Testis (tissue), 3 donors: ENCODE measurements around the gene SH3GL3. TPM values are rescaled to one million over a fixed set of nuclear protein-coding genes. Genes with fewer than 3 reads are reported as not detected.
A peak's percentile ranks its signal among the peaks of the same experiment; 100 is the strongest.

Experiments
- DNase-seq: peaks from one replicate; pipeline ENCODE4 v3.0.0-alpha.2; 2019
- H3K27ac ChIP-seq, 2 donors: fragments of 200-600 bp; sonication (generic); one replicate each; pipeline ENCODE4 v1.5.1; 2019
- H3K27me3 ChIP-seq: fragments of 200-600 bp; sonication (generic); one replicate; pipeline ENCODE4 v1.5.1; 2019
- H3K36me3 ChIP-seq: fragments of 200-600 bp; sonication (generic); one replicate; pipeline ENCODE4 v1.5.1; 2017; ENCODE audit warnings: low read depth; ENCODE audit errors: missing control alignments
- H3K4me1 ChIP-seq: fragments of 200-600 bp; sonication (generic); one replicate; pipeline ENCODE4 v1.5.1; 2019
- H3K4me3 ChIP-seq, 2 donors: fragments of 200-600 bp; sonication (generic); one replicate each; pipeline ENCODE4 v1.5.1; 2017 to 2019
- H3K9me3 ChIP-seq: fragments of 200-600 bp; sonication (generic); one replicate; pipeline ENCODE4 v1.5.1; 2017
- POLR2A ChIP-seq: fragments of 450-650 bp; IDR thresholded peaks from one replicate; pipeline ENCODE4 v1.6.1; 2017; ENCODE audit warnings: antibody characterized with exemption, mild to moderate bottlenecking, moderate library complexity
- WGBS, 2 donors: methylation state at CpG; one replicate each; pipeline ENCODE4 v1.1.5; 2018; 5-methylcytosine and 5-hydroxymethylcytosine counted together
- intact Hi-C: fragments of 100-400 bp; cut with DNase I; formaldehyde crosslinking; loops from one replicate; pipeline ENCODE4 v1.15.1; 2023; ENCODE audit warnings: low total_unique reads
- polyA plus RNA-seq: library from polyadenylated mRNA; stranded (reverse); fragments of 350-450 nt; fragmentation: Illumina TruSeq; extraction: RNeasy Lipid Tissue Mini Kit (QIAGEN cat#74804); gene quantifications from one replicate; pipeline ENCODE4 v1.2.3, GENCODE V29; 2014; ENCODE audit warnings: low read depth, low replicate concordance; ENCODE audit not compliant: insufficient read depth
- total RNA-seq, 2 donors: library from RNA; depleted of rRNA; stranded (reverse); fragments of >200 nt; gene quantifications; one replicate each; pipeline ENCODE4 v1.2.3, GENCODE V29; 2016
- TF ChIP-seq, protein P1 (sequence below), 3 experiments: fragments of 450-650 bp in 2 of 3; fragments of 200-600 bp in 1 of 3; sonication (generic) in 1 of 3; IDR thresholded peaks; one replicate each; pipeline ENCODE4 v1.5.1; 2016 to 2019; ENCODE audit warnings: antibody characterized with exemption in 3 of 3, mild to moderate bottlenecking in 2 of 3, moderate library complexity in 1 of 3

The SH3GL3 gene
- total and polyA plus RNA-seq, 3 donors from 2014 or later = 36.3 to 135 (median 112) TPM

- no peak for TF ChIP-seq POLR2A
- TF ChIP-seq, protein P1, sequence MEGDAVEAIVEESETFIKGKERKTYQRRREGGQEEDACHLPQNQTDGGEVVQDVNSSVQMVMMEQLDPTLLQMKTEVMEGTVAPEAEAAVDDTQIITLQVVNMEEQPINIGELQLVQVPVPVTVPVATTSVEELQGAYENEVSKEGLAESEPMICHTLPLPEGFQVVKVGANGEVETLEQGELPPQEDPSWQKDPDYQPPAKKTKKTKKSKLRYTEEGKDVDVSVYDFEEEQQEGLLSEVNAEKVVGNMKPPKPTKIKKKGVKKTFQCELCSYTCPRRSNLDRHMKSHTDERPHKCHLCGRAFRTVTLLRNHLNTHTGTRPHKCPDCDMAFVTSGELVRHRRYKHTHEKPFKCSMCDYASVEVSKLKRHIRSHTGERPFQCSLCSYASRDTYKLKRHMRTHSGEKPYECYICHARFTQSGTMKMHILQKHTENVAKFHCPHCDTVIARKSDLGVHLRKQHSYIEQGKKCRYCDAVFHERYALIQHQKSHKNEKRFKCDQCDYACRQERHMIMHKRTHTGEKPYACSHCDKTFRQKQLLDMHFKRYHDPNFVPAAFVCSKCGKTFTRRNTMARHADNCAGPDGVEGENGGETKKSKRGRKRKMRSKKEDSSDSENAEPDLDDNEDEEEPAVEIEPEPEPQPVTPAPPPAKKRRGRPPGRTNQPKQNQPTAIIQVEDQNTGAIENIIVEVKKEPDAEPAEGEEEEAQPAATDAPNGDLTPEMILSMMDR (IDR thresholded peaks at IDR 0.05) = no peak
- Histone ChIP-seq H3K27ac (no peak overlapping the region), H3K4me3 (no peak overlapping the region), H3K27me3 (no peaks in the 10 kb centered on the region), H3K4me1 (no peaks in the 10 kb centered on the region), H3K36me3 (no peaks in the 10 kb centered on the region), H3K9me3 (no peaks in the 10 kb centered on the region)
- DNase-seq = no peak
- WGBS, 2 donors = 92 to 94% methylated on average over 10 of the region's 10 CpGs
- intact Hi-C loops = no loop called here
Measured at GRCh38 chr15:83656943-83657528, 209.9 kb downstream of the SH3GL3 start.

DNA sequence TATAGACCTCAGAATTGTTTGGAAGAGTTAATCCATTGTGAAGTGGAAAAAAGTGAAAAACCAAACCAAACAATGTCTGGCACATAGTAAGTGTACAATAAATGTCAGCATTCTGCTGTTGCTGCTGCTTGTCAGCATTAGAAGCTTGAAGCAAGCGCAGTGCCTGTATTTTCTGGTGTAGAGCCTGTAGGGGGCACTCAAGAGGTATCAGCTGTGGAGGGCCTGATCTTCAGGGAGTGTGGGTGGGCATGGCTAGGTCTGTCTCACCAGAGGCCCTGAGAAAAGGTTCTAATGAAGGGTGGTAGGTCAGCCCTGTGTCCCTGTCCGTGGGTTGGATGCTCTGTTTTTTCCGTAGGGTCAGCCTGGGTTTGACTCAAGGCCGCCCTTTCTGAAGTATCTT is 210.4 kb downstream of the SH3GL3 start:
- no peak for DNase-seq
- no peak overlapping the region for H3K27ac ChIP-seq
- H3K27me3 ChIP-seq = no peaks in the 10 kb centered on the region
- TF ChIP-seq, protein P1 (IDR thresholded peaks at IDR 0.05) = no peak
- no peak for TF ChIP-seq POLR2A
- H3K9me3 ChIP-seq = no peaks in the 10 kb centered on the region
- H3K36me3 ChIP-seq = no peaks in the 10 kb centered on the region
- WGBS, 2 donors = 77 to 88% methylated on average over 4 of the region's 4 CpGs
- H3K4me1 ChIP-seq = no peaks in the 10 kb centered on the region
- intact Hi-C loops = no loop called here
- no peak overlapping the region for H3K4me3 ChIP-seq

DNA sequence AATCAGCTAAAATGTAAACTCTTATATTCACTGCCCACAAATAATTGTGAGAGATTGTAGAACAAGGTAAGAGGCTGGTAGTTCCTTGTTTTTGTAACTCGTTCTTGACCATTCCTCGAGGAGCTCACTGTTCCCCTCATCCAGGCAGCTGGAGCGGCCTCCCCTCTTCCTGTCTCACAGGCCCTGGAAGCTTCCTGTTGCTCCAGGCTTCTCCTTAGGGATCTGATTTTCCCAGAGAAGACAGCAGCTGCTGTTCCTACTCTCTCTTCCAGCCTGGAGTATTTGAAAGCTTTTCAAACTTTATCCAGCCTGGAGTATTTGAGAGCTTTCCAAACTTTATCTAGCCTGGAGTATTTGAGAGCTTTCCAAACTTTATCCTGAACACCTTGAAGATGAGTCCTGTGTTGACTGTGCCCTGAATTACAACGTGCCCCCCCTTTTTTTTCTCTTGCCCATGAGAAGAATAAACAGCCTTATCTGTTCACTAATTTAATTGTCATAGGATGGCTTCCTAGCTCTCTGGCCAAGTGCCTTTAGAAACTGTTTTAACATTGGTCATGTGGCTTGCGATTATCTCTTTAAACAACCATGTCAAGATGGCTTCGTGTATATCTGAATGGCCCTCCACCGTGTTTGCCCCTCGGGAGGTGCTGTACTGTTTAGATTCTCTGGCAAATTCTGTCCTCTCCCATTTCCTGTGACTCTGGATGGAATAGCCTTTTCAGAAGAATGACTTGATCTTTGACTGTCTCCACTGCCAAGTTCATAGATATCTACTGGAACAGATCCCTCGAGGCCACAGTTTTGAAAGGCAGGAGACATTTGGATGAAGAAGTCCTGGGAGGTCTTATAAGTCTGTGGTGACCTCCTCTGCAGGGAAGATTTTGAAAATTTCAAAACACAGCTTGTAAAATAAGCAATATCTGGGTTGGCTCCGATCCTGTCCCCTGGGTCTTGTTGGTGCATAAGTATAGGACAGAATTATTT is 211.6 kb downstream of the SH3GL3 start:
- peak; percentile 72 for DNase-seq
- WGBS, 2 donors = 51% methylated on average over 10 of the region's 10 CpGs
- no peak overlapping the region for H3K27ac ChIP-seq
- H3K9me3 ChIP-seq = no peaks in the 10 kb centered on the region
- H3K27me3 ChIP-seq = no peaks in the 10 kb centered on the region
- H3K36me3 ChIP-seq = no peaks in the 10 kb centered on the region
- no peaks in the 10 kb centered on the region for H3K4me1 ChIP-seq
- H3K4me3 ChIP-seq = no peak overlapping the region
- intact Hi-C loops = no loop called here
- TF ChIP-seq, protein P1 (IDR thresholded peaks at IDR 0.05) = no peak
- no peak for TF ChIP-seq POLR2A

GRCh38 chr15:83659417-83659812 is 212.3 kb downstream of the SH3GL3 start:
- Histone ChIP-seq H3K9me3 (no peaks in the 10 kb centered on the region), H3K27me3 (no peaks in the 10 kb centered on the region), H3K27ac (no peak overlapping the region), H3K4me3 (no peak overlapping the region), H3K36me3 (no peaks in the 10 kb centered on the region), H3K4me1 (no peaks in the 10 kb centered on the region)
- 67 to 68% methylated on average over 1 of the region's 1 CpG for WGBS, 2 donors
- no peak for DNase-seq
- no peak for TF ChIP-seq POLR2A
- TF ChIP-seq, protein P1 (IDR thresholded peaks at IDR 0.05) = no peak
- intact Hi-C loops = no loop called here
